Lower lobe of right lung (tissue), 2 donors: ENCODE results near the gene ZP1. TPM values are rescaled to one million over a fixed set of nuclear protein-coding genes. Genes with fewer than 3 reads are reported as not detected.
A peak's percentile ranks its signal among the peaks of the same experiment; 100 is the strongest.

Experiments used
- ATAC-seq, 2 donors: fragments of 200-7000 bp; cut with Tn5 transposase; one replicate each; pipeline ENCODE4 v1.9.1; 2020 to 2022; ENCODE audit warnings: mild to moderate bottlenecking in 2 of 2, moderate library complexity in 2 of 2
- DNase-seq: peaks from one replicate; pipeline ENCODE4 v3.0.0-alpha.2; 2020
- H3K27ac ChIP-seq: fragments of 200-600 bp; one replicate; pipeline ENCODE4 v1.8.0; 2022
- H3K27me3 ChIP-seq: fragments of 200-600 bp; one replicate; pipeline ENCODE4 v1.8.0; 2022; ENCODE audit warnings: low read depth
- H3K36me3 ChIP-seq: fragments of 200-600 bp; one replicate; pipeline ENCODE4 v1.8.0; 2022; ENCODE audit warnings: mild to moderate bottlenecking
- H3K4me1 ChIP-seq: fragments of 200-600 bp; one replicate; pipeline ENCODE4 v1.8.0; 2022
- H3K4me3 ChIP-seq: fragments of 200-600 bp; one replicate; pipeline ENCODE4 v1.8.0; 2022; ENCODE audit warnings: mild to moderate bottlenecking
- H3K9me3 ChIP-seq: fragments of 200-600 bp; one replicate; pipeline ENCODE4 v1.8.0; 2022
- intact Hi-C: fragments of 100-400 bp; cut with DNase I; formaldehyde crosslinking; loops from one replicate; pipeline ENCODE4 v1.11.0; 2022
- total RNA-seq: library from RNA; stranded (reverse); fragmentation: NEBNext Ultra II Directional; extraction: Animal tissue kit (Norgen Biotek cat#: 25700); gene quantifications from one replicate; pipeline ENCODE4 v1.2.1, GENCODE V29; 2021
- TF ChIP-seq, protein P1 (sequence below): fragments of 200-600 bp; IDR thresholded peaks from one replicate; pipeline ENCODE4 v1.8.0; 2022; ENCODE audit warnings: antibody characterized with exemption, mild to moderate bottlenecking
- donor health status: DM: no; HTN: yes; CAD: no; lungs with severe emphysema.

Gene ZP1
- total RNA-seq, 1 donor from 2014 or later = not detected

- Histone ChIP-seq H3K36me3 (peaks cover 100% of the 10 kb centered on the region), H3K27ac (no peak overlapping the region), H3K4me1 (no peaks in the 10 kb centered on the region), H3K4me3 (no peak overlapping the region), H3K27me3 (no peaks in the 10 kb centered on the region), H3K9me3 (no peaks in the 10 kb centered on the region)
- ATAC-seq = no peak
- DNase-seq = no peak
- intact Hi-C loops = loop anchor here (5.0 kb wide), 1 partner anchor 65 kb away; no protein-coding TSS in a partner anchor
- TF ChIP-seq, protein P1, sequence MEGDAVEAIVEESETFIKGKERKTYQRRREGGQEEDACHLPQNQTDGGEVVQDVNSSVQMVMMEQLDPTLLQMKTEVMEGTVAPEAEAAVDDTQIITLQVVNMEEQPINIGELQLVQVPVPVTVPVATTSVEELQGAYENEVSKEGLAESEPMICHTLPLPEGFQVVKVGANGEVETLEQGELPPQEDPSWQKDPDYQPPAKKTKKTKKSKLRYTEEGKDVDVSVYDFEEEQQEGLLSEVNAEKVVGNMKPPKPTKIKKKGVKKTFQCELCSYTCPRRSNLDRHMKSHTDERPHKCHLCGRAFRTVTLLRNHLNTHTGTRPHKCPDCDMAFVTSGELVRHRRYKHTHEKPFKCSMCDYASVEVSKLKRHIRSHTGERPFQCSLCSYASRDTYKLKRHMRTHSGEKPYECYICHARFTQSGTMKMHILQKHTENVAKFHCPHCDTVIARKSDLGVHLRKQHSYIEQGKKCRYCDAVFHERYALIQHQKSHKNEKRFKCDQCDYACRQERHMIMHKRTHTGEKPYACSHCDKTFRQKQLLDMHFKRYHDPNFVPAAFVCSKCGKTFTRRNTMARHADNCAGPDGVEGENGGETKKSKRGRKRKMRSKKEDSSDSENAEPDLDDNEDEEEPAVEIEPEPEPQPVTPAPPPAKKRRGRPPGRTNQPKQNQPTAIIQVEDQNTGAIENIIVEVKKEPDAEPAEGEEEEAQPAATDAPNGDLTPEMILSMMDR = no peak
Measured at GRCh38 chr11:60897496-60897895, 30.2 kb downstream of the ZP1 start.

DNA sequence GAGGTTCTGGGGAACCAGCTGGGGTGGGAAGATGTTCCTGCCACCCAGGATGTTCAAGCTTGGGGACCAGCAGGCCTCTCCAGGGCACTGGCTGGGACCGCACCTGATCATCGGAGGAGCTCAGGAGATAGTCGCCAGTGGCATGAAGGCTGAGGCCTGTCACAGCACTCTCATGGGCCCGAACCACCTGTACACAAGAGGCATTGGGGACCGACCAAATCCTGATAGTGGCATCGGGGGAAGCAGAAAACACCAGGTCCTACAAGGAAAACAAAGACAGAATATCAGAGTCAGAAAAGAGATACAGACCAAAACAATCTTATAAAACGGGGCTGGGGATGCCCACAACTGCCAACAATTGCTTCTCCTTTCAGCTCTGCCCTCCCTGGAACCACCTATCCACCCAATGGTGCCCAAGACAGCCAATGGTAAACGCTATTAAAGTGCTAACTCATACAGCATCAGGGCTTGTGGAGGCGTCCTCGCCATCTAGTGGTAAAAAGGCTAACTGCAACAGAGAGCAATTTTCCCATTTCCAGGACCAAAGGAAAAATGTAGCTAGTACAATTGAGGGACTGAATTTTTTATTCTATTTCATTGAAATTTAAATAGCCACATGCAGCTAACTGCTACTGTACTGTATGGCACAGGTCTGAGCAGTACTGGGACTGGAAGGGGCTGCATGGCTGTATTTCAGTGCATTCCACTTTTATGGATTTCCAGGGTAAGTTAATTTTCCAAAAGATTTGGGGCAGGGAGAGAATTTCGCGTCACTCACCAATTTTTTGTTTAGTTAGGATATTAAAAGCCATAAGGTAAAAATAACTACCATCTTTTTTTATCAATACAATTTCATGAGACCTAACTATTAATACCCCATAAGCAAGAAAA is 31.9 kb downstream of the ZP1 start:
- H3K4me1 ChIP-seq = peaks cover 7% of the 10 kb centered on the region
- H3K27me3 ChIP-seq = no peaks in the 10 kb centered on the region
- no peaks in the 10 kb centered on the region for H3K9me3 ChIP-seq
- peak; percentile 79 to 83 for ATAC-seq
- H3K36me3 ChIP-seq = peaks cover 98% of the 10 kb centered on the region
- H3K4me3 ChIP-seq = no peak overlapping the region
- DNase-seq = no peak
- H3K27ac ChIP-seq = no peak overlapping the region
- TF ChIP-seq, protein P1 = peak; percentile 94
- intact Hi-C loops = loop anchor here (5.0 kb wide), 1 partner anchor 67 kb away; no protein-coding TSS in a partner anchor

- TF ChIP-seq, protein P1 = no peak
- Histone ChIP-seq H3K27me3 (no peaks in the 10 kb centered on the region), H3K27ac (no peak overlapping the region), H3K4me3 (no peak overlapping the region), H3K36me3 (peaks cover 91% of the 10 kb centered on the region), H3K4me1 (peaks cover 14% of the 10 kb centered on the region), H3K9me3 (no peaks in the 10 kb centered on the region)
- ATAC-seq (no peak), DNase-seq (no peak)
- intact Hi-C loops = loop anchor here (5.0 kb wide), 1 partner anchor 68 kb away; no protein-coding TSS in a partner anchor
Measured at GRCh38 chr11:60899977-60900376, 32.6 kb downstream of the ZP1 start.

DNA sequence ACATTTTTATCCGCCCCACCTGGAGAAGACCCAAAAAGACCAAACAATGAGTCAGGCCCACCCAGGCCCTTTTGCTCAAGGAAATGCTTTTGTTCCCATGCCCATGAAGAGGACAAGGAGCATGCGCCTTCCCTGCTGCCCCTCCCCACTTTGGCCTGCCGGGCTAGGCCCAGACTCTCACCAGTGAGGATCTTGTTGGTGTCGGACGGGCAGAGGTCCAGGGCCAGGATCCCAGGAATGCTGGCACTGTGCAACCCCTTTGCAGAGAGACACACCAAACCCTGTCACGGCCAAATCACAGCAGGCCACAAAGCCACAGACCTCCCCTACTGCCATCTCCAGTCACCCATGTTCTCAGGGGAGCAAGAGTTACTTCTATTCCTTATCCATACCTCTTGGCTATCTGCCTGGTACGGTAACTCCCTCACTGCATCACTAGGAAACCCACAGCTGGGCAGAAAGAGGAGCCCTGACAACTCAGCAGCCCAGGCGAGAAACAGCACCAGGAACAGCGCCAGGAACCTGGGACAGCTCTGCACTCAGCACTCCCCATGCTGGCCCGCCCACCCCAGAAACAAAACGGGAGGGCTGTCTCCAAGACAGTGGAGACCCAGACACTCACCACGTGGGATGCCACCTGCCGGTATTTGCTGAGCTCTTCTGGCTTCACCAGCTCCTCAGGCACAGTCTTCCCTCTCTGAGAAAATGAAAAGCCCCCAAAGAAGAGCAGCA is 33.5 kb downstream of the ZP1 start:
- TF ChIP-seq, protein P1 = no peak
- H3K27ac ChIP-seq = no peak overlapping the region
- H3K4me3 ChIP-seq = no peak overlapping the region
- peaks cover 22% of the 10 kb centered on the region for H3K4me1 ChIP-seq
- peaks cover 83% of the 10 kb centered on the region for H3K36me3 ChIP-seq
- H3K27me3 ChIP-seq = no peaks in the 10 kb centered on the region
- no peaks in the 10 kb centered on the region for H3K9me3 ChIP-seq
- ATAC-seq = no peak
- no peak for DNase-seq
- intact Hi-C loops = no loop called here

- H3K4me1 ChIP-seq = peaks cover 28% of the 10 kb centered on the region
- H3K9me3 ChIP-seq = no peaks in the 10 kb centered on the region
- DNase-seq (no peak), ATAC-seq (no peak)
- intact Hi-C loops = no loop called here
- H3K4me3 ChIP-seq = no peak overlapping the region
- H3K27ac ChIP-seq = no peak overlapping the region
- TF ChIP-seq, protein P1 = no peak
- H3K27me3 ChIP-seq = no peaks in the 10 kb centered on the region
- H3K36me3 ChIP-seq = peaks cover 65% of the 10 kb centered on the region
Measured at GRCh38 chr11:60902625-60903024, 35.3 kb downstream of the ZP1 start.
